KG1 (cell line): ENCODE measurements around the gene APBA1.

Source experiments
- DNase-seq: peaks from one replicate; lab custom pipeline; 2025; lab: John Stamatoyannopoulos, UW

APBA1 gene

GRCh38 chr9:69519470-69520240 lies 152.5 kb downstream of the APBA1 start:
- DNase-seq: no peak

DNA sequence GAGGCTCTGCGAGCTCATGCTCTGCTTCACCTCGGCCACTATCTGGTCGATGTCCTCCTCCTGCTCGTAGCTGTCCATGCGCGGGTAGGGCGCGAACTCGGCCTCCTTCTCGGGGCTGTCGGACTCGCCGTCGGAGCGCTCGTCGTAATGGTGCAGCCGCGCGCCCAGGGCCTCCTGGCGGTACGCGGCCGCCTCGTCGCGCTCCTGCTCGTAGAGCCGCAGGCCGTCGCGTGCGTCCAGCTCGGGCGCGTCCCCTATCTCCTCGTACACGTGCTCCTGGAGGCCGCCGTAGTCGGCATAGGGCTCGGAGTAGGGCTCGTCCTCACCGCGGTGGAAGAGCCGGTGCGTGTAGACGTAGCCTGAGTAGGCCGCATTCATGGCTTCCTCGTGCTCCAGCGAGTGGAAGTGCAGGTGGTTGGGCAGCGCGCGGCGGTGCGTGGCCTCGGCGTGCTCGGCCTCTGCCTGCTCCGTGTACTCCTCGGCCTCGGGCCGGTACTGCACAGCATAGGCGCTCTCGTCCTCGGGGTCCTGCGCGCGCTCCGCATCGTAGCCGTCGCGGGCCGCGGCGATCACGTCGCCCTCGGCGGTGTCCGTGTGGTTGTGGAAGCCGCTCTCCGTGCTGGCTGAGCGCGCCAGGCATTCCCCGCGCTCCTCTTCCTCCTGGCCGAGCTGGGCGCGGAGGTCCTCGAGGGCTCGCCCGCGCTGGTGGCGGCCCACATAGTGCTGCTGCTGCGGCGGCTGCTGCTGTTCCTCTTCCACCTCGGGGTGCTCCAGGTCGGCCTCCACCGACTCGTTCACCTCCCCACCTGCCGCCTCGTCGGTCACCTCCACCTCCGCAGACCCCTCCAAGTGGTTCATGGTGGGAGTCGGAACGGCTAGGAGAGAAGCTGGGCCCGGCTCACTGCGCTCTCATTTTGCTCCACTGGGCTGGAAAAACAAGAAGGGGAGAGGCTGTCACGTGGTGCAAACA lies 155.5 kb downstream of the APBA1 start:
- no peak for DNase-seq

DNA sequence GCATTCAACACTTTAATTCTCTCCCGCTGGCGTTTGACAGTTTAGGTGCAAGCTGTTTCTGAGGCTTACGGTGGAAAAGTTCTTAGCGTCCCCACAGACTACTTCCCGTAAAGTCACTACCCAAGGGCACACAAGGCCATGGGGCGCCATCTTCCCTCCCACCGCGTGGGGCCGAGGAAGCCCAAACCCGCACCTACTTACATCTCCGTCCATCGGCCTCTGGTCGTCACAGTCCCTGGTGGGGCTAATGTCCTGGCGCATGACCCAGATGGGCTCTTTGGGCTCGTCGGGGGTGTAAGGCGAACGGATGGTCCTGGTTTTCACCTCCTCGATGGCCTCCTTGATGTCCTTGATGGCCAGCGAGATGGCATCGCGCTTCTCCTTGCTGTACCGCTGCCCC lies 156.4 kb downstream of the APBA1 start:
- no peak for DNase-seq

- no peak for DNase-seq
These were observed 158.9 kb downstream of the APBA1 start for GRCh38 chr9:69513141-69513820.

- DNase-seq: no peak
These were observed 168.1 kb downstream of the APBA1 start for GRCh38 chr9:69504058-69504457.

GRCh38 chr9:69502671-69503301 lies 169.4 kb downstream of the APBA1 start:
- no peak for DNase-seq

DNA sequence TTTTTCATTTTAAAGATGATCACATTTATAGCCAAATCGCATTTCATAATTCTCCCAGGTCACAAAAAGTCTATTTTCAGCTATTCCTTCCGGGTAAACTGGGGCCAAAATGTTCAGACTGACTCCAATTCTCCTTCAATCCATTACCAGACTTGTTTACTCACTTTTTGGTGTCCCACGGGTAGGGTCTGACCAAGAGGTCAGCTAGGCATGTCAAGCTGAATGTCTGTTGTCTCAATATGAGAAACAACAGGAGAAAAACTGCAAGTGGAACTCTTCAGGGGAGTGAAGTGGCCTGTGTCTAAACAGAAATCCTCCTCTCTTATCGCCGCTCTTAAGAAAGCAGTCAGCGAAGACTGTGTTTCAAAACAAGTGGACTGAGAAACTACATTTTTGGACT lies 171.3 kb downstream of the APBA1 start:
- no peak for DNase-seq

DNA sequence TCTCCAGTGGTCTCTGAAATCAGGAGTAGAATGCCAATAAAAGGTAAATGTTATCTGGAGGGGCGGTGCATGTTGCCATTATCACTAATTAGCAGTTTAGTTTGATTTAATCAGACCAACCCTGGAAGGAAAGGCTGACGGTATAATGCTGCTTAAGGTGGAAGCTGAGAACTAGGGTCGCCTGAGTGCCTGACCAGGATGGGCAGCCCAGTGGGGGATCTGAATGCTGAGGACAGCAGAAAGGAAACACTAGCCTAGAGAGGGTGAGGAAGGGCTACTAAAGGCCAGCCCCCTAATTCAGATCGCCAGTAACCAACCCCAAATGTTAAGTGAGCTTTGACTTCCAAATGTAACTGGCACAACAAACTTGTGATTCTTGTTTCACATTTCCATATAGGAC lies 172.2 kb downstream of the APBA1 start:
- no peak for DNase-seq

DNA sequence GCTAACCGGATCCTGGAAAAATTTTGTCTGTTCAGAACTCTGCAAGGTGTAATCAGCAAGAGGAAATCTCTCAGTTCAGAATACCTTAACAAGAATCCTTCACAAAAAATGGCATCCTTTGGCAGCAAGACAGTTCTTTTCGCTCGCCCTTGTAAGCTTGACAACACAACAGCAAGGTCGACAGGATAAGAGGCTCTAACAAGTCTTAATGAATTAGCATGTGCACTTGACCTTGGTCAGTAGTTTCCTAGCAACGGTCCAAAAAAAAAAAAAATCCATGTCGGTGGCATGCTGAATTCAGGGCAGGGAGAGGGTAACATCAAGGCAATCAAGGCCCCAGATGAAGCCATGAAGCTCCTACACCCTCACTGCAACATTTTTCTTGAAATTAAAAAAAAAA lies 172.8 kb downstream of the APBA1 start:
- no peak for DNase-seq

- no peak for DNase-seq
These were observed 173.7 kb downstream of the APBA1 start for GRCh38 chr9:69498470-69498869.

DNA sequence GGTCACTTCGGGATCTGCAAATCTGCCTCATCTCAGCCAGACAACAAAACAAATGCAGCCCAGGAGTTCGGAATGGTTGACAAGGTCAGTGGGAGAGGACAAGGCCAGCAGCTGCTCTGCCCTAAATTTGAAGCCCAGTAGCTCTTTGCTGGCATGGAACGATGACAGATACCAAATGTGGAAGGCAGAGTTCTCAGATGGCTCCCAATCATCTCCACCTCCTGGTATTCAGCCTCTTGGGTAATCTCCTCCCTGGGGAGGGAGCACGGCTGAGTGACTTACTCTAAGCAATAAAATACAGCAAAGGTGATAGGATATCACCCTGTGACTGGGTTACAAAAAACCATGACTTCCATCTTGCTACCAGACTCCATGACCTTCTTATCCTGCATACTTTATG lies 174.4 kb downstream of the APBA1 start:
- DNase-seq: no peak

- DNase-seq: no peak
These were observed 175.2 kb downstream of the APBA1 start for GRCh38 chr9:69496846-69497450.

GRCh38 chr9:69495296-69495695 lies 176.9 kb downstream of the APBA1 start:
- no peak for DNase-seq

DNA sequence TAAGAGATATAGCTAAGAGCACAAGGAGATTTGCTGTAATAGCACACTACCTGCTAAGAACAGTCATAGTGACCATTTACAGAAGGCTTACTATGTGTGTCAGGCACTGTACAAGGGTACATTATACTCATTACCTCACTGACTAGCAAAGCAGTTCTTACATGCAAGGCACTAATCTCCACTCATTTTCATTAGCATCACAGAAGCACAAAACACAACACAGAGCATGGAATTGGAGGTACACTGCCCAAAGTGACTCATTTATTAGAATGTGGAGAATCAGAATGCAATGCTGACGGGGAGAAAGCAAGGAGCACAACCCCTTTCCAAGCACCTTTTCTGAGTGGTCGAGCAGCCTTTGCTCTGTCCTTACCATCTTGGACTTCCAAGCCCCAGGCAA lies 177.4 kb downstream of the APBA1 start:
- no peak for DNase-seq

DNA sequence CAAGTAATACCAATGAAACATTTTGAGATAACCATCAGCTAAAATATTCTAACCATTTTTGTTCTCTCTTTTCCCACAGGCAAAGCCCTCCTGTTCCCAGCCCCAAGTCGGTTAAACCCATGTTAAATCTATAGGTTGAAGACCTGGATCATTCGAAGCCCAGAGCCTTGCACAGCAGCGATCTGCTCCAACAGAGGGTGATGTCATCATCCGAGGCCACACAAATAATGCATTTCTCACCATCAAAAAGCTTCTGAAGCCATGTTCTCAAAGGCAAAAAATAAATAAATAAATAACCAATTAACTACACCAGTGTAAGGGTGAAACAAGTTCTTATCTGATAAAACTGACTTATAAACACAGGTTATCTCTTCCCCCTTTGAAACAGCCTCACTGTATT lies 178.0 kb downstream of the APBA1 start:
- DNase-seq: no peak

- no peak for DNase-seq
These were observed 185.7 kb downstream of the APBA1 start for GRCh38 chr9:69486498-69486897.

- DNase-seq: no peak
These were observed 186.7 kb downstream of the APBA1 start for GRCh38 chr9:69485466-69485865.

GRCh38 chr9:69483886-69484422 lies 188.2 kb downstream of the APBA1 start:
- no peak for DNase-seq

DNA sequence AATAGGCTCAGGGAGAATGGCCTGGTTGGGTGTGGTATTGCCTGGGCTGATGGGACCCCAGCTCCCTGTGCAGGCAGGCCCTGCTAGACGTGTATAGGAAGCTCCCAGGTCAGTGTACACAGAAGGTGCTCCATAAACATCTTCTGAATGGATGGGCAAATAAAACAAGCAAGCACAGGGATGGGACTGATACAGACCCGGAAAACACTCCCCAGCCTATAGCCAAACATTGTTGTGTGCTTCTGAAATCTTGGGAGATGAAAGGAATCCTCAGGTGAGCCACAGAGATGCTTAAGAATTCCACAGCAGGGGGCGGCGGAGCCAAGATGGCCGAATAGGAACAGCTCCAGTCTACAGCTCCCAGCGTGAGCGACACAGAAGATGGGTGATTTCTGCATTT lies 195.4 kb downstream of the APBA1 start:
- no peak for DNase-seq

- no peak for DNase-seq
These were observed 196.2 kb downstream of the APBA1 start for GRCh38 chr9:69476016-69476415.

- no peak for DNase-seq
These were observed 197.3 kb downstream of the APBA1 start for GRCh38 chr9:69474821-69475220.
